Measurements from ENCODE around the gene TFAP2C.

TFAP2C gene

DNA sequence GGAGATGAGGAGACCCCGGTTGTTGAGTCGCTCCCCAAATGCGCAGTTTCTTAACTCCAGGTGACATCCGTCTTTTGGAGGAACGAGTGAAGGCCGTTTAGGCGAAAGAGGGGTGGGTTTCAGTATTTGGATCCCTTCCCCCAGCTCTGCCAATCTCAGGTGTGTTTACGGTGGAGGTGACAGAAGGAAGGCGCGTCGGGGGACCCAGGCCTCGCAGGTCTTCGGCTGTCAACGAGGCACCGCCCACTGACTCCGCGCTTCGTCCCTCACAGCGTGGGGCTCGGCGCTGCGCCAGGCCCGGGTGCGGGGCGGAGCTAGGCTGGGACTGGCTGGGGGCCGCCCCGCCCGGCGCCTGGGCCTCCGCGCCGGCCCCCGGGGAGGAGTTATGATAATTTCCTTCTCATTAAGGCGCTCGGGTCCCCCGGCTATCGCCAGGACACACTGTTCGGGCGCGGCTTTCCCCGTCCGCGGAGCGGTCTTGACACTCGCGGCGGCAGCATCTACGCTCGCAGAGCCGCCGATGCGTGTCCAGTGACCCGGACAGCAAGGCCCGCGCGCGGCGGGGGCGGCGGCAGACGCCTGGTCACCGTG is at the start of gene TFAP2C:
TFAP2C (plus strand) TSS at position 434 of the 591 bp plus-strand sequence. CDS start 239 bp downstream, outside the sequence.
- DNase-seq (ENCODE audit: low read depth, low spot score), result peak; percentile 23

DNA sequence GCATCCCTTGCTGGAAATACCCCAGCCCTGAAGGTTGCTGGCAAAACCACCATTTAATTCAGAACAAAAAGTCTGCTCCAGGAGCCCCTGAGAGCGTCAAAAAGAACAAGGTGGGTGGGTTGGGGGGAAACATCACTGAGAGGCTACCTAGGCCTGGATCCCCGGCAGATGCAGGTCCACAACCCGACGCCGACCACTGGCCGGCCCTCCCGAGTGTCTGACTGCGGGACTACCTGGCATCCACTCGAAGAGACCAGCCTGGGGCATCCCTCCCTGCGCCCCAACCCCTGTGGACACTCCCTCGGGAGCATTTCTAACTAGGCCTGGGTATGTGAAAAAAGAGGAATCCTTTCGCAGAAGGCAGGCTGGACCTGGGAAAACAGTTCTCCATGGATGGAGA is 48.9 kb upstream of the TFAP2C start:
- no peak for DNase-seq (ENCODE audit: low read depth, low spot score)

DNA sequence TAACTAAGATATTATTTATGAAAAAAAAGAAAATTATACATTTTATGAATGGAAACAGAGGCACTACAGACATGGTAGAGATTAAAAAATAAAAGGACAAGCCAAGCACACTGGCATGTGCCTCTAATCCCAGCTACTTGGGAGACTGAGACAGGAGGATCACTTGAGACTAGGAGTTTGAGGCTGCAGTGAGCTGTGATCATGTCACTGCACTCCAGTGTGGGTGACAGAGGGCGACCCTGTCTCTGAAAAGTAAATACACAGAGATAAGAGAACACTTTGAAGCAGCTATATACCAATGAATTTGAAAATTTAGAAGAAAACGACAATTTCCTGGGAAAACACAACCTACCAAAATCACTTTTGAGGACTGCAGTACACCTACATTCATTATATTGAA is 47.4 kb upstream of the TFAP2C start:
- DNase-seq (ENCODE audit: low read depth, low spot score), result no peak

DNA sequence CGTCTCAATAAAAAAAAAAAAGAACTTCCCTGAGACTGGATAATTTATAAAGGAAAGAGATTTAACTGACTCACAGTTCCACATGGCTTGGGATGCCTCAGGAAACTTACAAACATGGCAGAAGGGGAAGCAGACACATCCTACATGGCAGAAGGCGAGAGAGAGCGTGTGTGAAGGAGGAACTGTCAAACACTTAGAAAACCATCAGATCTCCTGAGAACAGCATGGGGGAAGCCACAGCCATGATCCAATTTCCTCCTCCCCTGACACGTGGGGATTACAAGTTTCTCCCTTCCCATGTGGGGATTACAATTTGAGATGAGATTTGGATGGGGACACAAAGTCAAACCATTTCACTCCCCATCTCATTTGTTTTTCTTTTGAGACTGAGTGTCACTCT is 46.6 kb upstream of the TFAP2C start:
- DNase-seq (ENCODE audit: low read depth, low spot score), result no peak

DNA sequence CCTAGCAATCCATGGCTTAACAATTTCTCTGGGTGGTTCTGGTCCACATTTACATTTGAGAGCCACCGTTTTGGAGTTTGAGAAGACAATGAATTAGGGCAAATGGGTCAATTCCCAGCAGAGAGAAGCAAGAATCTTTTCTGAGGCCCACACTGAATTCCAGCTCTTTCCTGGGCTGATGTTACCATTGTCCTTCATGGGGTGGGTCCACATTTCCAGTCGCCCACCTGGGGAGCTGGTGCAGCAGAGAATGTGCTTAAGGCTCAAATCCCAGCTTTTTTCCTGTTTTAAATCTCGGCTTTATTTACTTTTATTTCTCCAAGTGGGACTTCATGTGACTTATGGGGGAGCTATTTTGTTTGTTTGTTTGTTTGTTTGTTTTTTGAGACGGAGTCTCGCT is 44.2 kb upstream of the TFAP2C start:
- DNase-seq (ENCODE audit: low read depth, low spot score), result no peak

DNA sequence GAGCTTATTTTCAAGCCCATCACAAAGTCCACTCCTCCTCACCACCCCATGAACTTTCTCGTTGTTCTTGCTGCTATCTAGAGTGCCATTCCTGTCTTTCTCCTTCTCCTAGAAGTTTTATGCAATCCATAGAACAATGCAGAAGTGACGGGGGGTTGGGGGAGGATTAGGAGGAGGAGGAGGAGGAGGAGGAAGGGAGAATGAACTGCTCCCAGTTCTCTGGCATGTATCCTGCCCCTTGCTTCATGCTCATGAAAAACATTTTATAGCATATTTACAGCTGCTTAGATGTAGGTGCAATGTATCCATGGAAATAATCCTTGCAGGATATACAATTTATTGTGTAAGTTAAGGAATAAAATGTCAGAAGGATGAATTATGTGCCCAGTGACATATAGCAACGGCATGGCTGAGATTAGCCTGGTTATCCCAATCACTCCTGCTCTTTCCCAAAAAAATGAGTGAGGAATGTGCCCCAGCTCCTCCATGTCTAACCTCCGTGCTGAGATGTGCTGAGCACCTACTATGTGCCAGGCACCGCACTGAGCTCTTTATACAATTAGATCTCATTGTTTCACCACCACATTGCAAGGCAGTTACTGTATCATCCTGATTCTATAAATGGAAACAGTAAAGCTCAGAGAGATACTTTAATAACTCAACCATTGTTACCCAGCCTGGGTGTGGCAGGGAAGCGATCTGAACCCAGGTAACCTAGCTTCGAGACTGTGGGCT is 41.6 kb upstream of the TFAP2C start:
- DNase-seq (ENCODE audit: low read depth, low spot score), result no peak

DNA sequence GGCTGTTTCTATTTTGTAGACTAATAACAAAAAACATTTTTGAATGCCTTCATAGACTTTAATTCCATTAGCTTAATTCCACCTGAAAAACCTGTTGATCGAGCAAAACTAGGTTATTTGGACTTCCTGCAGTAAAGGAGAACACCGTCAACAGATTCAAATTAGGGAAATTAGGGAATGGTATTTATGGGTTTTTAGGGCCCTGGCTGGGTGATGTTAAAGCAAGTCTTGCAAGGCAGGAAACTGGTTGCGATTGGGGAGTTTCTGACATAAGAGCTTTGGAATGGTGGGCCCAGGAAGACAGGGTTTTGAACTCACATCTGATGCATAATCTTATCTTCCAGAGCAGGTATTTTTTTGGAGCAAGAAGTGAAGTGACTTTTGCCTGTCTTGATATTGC is 40.1 kb upstream of the TFAP2C start:
- no peak for DNase-seq (ENCODE audit: low read depth, low spot score)

DNA sequence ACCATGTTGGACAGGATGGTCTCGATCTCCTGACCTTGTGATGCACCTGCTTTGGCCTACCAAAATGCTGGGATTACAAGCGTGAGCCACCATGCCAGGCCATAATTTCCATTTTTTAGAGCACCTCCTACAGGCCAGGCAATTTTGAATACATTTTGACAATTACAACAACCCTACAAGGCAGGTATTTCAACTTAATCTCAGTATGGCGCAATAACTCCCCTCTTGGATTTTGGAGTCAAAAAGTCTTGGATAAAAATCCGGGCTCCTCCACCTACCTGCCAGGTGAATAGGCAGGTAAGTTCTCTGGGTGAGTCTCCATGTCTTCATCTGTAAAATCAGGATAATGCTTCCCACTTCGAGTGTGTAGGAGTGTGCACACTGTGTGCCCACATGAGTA is 39.5 kb upstream of the TFAP2C start:
- no peak for DNase-seq (ENCODE audit: low read depth, low spot score)

DNA sequence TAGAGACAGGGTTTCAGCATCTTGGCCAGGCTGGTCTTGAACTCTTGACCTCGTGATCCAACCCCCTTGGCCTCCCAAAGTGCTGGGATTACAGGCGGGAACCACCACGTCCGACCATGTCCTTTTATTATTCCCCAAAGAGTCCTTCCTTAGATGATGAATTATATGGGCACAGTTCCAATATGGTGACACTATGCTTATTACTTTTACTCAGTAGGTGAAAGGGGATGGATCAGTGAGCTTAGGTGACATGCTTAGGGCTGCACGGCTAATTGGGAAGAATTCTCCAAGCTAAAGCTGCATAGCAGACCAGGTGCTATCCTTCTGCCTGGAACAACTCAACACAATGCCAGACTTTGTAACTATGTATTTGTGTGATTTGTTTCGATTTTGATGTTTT is 38.2 kb upstream of the TFAP2C start:
- DNase-seq (ENCODE audit: low read depth, low spot score), result no peak

DNA sequence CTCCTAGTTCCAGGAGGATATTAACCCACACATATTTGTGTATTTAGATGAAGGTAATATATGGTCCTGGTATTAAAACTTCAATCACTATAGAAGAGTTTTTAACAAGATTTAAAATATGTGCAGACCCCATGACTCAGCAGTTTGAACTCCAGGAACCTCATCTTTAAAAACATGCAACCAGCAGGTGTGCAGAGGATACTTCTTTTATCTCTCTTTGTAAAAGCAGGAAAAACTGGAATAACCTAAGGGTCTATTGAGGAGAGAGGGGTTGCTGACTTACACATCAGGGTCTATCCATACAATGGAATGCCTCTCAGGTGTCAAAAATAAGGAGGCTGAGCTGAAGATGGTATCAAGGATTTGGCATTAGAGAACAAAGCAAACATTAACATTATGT is 36.9 kb upstream of the TFAP2C start:
- DNase-seq (ENCODE audit: low read depth, low spot score), result no peak

DNA sequence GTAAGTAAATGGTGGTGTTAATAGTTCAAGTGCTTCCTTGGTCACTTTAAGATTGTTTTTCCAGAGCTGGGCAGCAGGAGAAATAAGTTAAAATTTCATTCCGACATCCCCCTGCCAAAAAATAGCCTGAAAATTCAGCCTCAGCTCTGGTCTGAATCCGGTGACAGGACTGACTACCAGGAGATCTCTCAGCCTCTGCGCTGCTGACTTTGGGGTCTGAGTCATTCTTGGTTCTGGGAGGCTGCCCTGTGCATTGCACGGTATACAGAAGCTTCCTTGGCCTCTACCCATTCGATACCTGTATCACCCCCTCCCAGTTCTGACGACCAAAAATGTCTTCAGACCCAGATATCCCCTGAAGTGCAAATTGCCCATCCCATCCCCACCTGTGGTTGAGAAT is 36.3 kb upstream of the TFAP2C start:
- DNase-seq (ENCODE audit: low read depth, low spot score), result no peak

DNA sequence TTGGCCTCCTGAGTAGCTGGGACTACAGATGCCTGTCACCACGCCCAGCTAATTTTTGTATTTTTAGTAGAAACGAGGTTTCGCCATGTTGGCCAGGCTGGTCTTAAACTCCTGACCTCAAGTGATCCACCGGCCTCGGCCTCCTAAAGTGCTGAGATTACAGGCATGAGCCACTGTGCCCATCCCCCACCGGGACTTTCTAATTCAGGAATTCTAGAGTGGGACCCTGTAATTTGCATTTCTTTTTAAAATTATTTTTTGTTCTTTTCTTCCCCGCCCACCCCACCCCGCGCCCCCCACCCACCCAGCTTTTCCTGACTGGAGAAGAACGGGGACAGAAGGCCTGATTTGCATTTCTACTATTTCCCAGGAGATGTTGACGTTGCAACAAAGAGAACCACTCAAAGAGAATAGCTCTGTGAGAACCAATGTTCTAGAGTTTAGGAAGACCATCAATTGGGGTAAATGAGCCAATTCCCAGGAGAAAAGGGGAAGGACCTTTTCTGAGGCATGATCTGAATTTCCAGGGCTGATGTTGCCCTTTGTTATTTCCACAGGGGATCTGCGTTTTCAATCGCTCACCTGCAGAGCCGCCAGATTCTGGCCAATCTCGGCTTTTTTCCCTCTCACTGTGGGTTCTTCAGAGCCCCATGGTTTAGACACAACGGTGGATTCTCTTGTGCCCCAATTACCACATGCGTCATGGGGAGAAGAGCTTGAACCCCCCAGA is 33.2 kb upstream of the TFAP2C start:
- no peak for DNase-seq (ENCODE audit: low read depth, low spot score)

DNA sequence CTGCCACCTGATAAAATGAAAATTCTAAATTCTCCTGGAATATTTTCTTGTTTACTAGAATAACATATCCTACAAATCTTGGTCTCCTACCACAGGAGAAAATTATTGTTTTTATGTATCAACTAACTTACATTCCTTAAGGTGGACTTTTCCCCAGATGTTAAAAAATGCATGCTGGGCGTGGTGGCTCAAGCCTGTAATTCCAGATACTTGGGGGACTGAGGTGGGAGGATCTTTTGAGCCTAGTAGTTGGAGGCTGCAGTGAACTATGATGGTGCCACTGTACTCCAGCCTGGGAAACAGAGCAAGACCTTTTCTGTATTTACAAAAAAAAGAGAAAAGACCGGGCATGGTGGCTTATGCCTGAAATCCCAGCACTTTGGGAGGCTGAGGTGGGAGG is 27.9 kb upstream of the TFAP2C start:
- no peak for DNase-seq (ENCODE audit: low read depth, low spot score)

DNA sequence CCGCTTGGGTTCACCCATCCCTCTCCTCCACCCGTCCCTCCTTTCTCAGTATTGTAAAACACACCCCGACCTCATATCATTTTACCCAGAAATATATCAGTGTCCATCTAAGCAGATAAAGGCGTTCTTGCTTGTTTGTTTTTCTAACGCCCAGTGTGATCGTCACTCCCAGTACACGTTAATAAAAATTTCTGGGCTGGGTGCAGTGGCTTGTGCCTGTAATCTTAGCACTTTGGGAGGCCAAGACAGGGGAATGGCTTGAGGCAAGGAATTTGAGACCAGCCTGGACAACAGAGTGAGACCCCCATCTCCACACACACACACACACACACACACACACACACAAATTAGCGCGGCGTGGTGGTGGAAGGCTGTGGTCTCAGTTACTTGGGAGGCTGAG is 24.4 kb upstream of the TFAP2C start:
- DNase-seq (ENCODE audit: low read depth, low spot score), result no peak

DNA sequence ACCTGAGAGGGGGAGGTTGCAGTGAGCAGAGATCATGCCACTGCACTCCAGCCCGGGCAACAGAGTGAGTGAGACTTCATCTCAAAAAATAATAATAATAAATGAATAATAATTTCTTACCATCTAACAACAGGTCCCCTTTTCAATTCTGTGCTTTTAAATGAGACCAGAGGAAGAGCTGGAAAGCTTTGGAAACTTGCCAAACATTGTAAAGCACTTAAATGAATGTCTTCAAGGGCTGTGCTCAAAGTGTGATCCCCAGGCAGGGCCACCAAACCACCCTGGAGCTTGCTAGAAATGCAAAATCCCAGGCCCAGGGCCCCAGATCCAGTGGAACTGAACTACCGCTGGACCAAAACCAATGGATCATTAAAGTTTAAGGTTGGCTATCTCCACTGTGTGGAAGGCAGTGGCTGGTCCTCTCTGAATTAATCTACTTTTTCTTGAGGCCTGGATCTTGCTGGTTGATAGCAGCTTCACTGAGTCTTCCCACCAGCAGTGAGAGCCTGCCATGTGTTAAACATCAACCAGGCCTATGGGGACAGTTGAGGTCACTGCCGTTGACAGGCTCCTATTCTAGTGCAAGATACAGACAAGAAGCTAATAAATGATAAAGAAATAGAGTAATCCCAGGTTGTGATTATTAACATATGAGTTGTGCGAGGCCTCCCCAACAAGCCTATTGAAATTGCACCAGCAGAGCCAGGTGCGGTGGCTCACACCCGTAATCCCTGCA is 23.7 kb upstream of the TFAP2C start:
- DNase-seq (ENCODE audit: low read depth, low spot score), result no peak

DNA sequence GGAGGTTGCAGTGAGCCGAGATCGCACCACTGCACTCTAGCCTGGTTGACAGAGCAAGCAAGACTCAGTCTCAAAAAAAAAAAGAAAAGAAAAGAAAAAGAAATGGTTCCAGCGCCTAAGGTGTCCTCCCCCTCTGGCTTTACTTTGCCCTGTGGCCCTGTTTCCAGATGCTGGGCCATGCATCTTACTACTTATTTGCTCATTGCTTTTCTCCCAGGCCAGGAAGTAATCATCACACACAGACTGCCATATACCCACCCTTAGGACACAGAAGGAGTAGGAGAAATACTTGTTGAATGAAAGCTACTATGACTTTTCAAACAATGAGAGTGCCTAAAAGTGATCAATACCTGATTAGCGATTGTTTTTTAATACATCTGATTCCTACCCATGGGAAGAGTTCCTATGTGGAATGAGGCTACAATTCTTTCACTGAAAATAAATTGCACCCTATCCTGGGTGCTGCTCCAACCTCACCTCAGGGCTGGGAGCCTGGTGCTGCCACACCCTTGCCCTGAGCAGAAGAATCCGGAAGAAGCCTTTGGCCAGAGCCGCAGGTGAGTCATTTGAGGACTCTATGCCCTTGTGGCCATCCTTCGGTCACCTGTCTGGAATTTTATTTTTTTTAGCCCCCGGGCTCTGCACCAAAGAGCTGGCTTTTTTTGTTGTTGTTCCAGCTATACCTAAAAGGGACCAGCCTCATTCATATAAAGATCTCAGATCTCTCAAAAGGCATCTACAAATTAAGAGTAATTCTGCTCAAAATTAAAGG is 22.7 kb upstream of the TFAP2C start:
- DNase-seq (ENCODE audit: low read depth, low spot score), result no peak

DNA sequence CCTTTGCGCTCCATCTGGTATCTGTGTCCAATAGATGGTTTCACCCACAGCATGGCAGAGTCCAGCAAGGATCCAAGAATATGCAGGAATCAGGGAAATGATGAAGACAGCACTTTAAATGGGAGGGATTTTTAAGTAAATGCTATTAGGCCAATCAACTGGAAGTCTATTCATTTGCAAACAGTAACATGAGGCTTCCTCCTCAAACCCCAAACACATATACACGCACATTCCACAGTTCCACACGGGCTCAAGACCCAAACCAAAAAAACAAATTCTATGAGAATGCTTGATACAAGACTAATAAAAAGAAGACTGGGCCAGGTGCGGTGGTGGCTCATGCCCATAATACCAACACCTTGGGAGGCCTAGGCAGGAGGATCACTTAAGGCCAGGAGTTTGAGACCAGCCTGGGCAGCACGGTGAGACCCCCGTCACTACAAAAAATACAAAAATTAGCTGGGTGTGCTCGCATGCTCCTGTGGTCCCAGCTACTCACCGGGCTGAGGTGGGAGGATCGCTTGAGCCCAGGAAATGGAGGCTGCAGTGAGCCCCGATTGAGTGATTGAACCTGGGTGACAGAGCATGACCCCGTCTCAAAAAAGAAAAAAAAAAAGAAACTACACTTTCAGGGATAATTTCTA is 21.9 kb upstream of the TFAP2C start:
- no peak for DNase-seq (ENCODE audit: low read depth, low spot score)

DNA sequence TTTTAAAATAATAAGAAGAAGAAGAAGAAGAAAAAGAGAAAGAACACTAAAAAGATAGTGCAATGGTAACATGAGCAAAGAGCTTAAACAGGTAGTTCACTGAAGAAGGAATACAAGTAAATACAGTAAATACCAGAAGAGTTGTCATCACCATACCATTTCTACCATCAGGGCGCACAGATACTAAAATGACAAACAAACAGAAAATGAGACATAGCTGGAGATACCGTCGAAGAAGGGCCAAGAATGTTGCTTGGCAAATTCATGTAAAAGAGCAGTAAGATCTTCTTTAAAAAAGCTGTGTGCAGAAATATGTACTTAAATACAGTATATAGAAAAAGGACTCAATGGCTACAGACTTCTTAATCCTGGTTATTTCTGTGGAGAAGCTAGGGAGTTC is 20.7 kb upstream of the TFAP2C start:
- DNase-seq (ENCODE audit: low read depth, low spot score), result no peak

DNA sequence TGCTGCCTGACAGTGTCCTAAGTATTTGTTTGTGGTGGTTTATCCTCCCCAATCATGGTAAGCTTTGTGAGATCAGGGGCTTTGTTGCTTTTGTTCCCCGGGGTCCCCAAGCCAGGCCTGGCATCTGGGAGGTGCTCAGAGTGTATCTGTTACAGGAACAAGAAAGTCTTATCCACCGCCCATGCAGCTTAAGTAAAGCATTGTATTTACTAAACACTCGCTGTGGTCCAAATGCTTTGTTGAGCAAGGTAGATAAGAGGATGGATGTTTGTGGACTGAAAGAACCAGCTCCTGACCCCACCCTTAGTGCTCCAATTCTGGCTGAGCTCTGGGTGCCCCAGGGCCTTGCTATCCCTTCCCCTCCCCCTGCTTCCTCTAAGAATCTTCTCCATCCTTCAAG is 19.8 kb upstream of the TFAP2C start:
- DNase-seq (ENCODE audit: low read depth, low spot score), result no peak

DNA sequence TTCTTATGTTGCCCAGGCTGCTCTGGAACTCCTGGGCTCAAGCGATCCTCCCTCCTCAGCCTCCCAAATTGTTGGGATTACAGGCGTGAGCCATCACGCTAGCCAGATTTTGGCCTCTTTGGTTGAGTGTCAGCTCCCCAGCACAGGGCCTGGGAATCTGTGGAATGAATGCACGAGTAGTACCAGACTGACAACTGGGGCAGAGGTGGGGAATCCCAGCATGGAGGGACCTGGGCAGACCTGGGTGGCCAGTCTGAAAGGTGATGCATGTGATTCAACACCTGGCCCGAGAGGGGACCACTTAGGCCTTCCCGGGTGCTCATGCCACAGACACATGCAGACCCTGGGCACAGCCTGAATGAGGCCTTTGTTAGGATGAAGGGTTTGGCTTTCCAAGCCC is 19.0 kb upstream of the TFAP2C start:
- DNase-seq (ENCODE audit: low read depth, low spot score), result no peak

DNA sequence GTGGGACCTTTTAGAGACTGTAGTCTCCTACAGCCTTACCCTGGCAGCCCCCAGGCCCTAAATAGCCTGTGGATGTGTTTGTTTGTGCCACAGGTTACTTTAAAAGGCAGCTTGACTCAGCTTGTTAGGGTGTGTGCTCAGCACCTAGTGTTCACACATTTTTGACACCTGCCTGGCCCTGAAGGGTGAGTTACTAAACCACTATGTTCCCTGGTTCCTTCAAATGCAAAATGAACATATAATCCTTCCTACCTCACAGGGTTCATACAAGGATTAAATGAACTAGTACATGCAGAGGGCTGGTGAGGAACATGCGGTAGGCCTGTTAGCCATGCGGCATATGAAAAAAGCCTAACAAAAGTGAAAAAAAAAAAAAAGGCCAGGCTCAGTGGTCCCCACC is 14.9 kb upstream of the TFAP2C start:
- DNase-seq (ENCODE audit: low read depth, low spot score), result no peak
